ENCODE data around the gene RAC3.
A peak's percentile ranks its signal among the peaks of the same experiment; 100 is the strongest.

The RAC3 gene

GRCh38 chr17:81999587-81999975, 31.9 kb upstream of the RAC3 start:
- no peak for DNase-seq

DNA sequence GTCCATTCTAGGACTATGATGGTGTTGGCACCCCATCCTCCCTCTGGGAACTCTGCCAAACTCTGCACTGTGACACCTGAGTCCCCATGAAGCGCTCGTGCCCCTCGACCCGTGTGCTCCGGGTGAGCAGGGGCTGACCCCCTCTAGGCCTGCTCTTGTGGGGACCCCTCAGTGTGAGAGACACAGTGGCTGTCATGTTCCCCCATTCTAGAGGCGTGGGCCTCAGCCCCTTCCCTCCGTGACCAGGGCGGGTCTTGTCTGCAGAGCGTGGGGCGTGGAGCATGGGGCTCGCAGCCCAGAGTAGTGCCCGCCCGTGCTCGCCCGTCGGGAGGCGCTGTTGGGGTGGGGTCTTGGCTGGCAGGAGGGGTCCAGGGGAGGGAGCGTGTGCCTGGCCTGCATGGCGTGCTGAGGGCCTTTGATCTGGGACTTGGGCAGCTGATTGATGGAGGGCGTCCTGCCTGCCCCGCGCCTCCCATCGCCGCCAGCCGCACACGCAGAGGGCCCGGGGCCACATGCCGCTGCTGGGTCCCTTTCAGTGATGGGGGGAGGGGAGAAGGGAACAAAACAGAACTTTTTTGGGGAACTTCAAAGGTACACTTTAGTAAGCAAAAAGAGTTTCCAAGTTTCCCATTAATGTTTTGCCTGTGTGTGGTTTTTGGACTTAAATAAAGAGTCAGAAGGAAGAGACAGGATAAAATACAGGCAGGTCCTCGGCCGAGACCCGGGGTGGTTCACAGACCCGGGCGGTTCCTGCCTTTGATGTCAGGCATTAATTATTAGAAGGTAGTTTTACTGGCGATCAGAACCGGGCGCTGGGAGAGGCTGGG, 31.3 kb upstream of the RAC3 start:
- DNase-seq: no peak

DNA sequence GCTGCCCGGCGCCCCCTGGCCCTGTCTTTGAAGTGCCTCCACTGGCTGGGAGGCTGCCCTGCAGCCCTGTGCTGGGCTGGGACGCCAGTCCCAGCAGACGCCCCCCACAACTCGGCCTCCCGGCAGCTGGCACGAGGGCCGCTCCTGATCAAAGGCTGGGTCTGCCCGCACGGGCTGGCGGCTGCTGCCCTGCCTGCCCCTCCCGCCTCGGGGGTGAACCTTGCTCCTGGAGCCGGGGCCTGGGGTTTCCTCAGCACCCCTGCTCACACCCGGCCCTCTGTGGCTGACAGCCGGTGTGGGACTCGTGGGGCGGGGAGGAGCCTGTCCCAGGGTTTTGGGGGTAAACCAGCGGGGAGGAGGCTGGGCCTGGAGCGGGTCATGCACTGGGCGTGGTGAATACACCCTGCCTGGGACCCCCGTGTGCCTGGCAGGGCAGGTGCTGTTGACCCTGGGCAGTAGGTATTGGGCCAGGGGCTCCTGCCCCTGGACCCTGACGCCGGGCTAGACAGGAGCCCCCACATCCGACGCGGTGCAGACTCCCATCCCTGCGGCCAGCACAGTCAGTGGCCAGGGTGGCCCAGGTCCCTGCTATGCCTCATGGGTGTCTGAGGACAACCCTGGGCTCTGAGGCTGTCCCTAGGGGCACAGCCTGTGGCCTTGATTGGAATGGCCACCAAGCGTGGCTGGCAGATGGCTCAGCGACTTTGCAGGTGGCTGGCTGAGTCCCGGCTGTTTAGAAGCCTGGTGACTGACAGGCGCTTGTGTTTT, 30.5 kb upstream of the RAC3 start:
- no peak for DNase-seq

- DNase-seq: no peak
Measured at GRCh38 chr17:82001571-82002056, 29.9 kb upstream of the RAC3 start.

GRCh38 chr17:82003411-82004381, 27.8 kb upstream of the RAC3 start:
- DNase-seq: peak in 1 of 5 experiments; percentile 28

DNA sequence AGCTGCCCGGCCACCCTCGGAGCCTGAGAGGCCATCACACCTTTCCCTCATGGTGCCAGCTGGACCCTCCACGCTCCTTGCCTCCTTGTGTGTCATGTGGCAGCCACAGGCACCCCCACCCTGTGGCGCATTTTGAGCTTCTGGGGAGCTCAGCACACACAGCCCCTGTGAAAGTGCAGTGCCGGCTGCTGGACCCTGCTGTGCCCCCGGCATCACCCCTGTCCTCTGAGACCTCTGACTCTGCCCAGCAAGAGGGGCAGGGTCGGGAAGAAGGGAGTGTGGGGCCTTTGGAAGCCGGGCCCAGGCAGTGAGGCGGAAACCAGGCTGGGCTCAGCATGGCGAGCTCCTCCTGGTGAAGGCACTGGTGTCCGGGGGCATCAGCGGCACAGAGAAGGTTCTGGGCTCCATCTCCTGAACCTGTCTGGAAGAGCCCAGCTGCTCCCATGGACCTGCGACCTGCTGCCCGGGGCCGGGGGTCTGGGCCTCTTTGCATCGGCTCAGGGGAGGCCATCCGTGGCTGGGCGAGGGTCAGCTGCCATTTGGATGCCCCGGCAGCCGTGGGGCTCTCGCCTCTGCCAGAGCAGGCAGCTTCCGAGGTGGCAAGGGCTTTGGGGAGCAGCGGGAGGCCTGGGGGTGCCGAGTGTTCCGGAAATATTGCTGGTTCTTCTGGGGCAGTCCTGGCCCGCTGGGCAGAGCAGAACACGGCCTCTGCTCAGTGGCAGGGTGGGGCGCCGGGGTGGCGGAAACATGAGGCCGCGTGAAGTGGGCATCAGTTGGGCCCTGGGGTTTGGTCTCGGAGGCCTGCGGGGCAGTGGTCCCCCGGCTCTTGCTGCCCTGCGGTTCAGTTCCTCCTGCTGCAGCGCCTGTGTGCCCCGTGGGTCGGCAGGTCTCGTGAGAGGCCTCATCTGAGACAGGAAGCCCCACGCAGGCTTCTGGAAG, 26.7 kb upstream of the RAC3 start:
- no peak for DNase-seq

DNA sequence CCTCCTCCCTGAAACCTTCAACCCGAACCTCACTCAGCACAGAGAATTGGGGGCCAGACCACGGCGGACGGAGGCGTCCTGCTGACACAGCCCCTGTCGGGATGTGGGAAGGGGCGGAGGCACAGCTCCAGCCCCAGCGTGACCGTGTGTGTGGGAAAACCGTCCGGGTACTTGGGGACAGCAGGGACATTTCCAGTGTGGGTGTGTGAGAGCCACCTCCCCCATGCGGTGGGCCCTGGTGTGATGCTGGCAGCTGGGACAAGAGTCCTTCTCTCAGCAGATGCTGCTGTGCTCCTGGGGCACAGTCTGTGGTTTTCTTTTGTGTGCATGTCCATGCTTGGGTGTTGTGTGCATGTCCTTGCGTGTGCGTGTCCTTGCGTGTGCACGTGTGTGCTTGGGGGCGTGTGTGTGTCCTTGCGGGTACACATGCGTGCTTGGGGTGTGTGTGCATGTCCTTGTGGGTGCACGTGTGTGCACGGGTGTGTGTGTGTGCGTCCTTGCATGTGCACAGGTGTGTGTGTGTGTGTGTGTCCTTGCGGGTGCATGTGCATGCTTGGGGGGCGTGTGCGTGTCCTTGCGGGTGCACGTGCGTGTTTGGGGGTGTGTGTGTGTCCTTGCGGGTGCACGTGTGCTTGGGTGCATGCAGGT, 25.7 kb upstream of the RAC3 start:
- no peak for DNase-seq

DNA sequence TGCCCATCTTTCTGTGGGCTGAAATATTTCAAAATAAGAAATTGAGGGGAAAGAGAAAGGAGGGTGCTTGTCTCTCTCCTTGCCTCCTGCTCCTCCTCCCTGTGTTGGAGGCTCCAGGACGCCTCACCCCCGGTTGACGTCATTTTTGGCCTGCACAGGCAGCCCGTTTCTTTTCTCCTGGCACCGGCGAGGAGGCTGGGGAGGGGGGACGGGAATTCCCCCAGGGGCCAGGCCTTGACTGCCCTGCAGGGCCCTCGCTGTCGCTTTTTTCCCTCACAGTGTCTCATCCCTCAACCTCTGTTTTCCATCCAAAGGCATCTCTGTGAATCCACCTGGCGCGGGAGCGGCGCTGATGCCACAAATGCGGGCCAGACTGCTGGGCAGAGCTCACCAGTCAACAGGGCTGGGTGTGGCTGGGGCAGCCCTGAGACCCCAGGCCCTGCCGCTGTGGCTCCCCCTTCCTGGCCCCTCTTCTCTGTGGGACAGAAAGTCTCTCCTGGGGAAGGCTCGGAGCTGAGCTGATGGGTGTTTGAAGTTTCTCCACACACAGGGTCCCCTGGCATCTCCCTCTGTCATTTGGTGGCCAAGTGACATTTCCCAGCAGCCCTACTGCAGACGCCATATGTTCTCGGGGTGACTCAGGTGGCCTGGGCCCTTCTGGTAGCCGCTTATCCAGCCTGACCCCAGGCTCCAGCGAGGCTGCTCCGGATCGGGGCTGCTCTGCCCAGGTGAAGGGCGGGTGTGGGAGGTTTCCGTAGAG, 24.8 kb upstream of the RAC3 start:
- no peak for DNase-seq

GRCh38 chr17:82007228-82007494, 24.3 kb upstream of the RAC3 start:
- no peak for DNase-seq

GRCh38 chr17:82007495-82008257, 23.8 kb upstream of the RAC3 start:
- DNase-seq: no peak

- no peak for DNase-seq
Measured at GRCh38 chr17:82008258-82008940, 23.1 kb upstream of the RAC3 start.

GRCh38 chr17:82008941-82009405, 22.5 kb upstream of the RAC3 start:
- no peak for DNase-seq

DNA sequence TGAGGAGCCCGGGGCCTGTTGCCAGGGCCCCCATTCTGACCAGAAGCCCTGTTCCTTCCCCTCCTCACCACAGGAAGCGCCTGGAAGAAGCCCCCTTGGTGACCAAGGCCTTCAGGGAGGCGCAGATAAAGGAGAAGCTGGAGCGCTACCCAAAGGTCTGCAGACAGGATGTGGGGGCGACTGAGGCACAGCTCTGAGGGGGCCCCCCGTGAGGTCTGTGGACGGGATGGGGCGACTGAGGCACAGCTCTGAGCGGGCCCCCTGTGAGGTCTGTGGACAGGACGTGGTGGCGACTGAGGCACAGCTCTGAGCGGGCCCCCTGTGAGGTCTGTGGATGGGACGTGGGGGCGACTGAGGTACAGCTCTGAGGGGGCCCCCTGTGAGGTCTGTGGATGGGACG, 22.1 kb upstream of the RAC3 start:
- DNase-seq: no peak

DNA sequence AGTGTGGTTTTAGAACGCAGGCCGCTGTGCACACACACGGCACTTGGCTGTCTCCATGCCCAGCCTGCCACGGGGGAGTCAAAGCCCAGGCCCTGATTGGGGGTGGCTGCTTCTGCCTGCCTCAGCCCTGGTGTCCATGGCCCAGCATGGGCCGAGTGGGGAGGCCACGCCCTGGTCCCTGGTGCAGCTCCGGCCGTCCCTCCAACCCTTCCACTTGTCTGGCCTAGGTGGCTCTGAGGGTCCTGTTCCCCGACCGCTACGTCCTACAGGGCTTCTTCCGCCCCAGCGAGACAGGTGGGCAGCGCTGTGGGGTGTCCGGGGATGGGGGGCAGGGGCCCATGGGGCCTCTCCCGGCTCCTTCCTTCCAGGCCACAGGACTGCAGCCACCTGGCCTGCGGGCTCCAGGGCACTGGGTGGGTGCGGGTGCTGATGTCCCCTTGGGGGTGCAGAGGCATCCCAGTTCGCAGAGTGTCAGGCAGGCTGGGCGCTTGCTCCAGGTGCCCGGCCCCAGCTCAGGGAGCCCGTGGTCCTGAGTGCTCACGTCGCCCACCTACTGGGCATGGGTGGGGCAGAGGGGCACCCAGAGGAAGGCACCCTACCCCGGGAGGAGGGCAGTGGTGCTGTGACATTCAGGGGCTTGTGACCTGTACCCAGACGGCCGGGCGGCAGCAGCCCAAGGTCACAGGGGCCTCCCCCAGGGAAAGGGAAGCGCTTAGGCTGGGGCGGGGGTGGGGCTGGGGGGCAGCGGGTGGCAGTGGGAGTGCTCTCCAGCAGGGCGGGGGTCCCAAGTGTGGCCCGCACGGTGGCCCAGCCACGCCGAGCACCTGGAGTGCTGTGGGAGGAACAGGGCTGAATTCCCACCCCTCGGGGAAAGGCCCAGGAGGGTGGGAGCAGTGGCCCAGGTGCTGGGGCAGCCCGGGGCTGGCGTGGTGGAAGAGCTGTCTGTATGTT, 20.6 kb upstream of the RAC3 start:
- no peak for DNase-seq

DNA sequence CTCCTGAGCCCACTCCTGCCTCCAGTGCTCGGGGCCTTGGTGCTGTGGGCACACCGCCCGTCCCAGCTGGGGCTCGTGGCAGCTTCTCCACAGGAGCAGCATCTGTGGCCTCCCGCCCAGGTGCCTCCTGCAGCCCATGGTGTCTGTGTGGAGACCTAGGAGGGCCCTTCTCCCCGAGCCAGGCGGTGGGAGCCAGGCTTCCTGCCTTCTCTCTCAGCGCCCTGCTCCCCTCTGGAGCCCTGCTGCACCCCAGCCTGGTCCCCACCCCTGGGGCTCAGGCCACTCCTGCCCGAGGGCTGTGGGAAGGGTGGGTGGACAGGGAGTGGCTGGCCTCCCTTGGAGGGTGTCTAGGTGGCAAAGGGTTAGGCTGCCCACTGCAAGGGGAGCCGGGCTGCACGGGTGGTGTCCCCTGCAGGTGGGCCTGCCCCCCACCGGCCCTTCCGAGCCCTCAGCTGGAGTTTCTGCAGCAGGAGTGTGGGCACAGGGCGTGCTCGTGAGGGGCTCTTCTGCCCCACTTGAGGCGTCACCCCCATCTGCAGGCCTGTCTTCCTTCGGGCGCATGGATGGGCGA, 19.8 kb upstream of the RAC3 start:
- DNase-seq: no peak

- no peak for DNase-seq
Measured at GRCh38 chr17:82012261-82012639, 19.2 kb upstream of the RAC3 start.

GRCh38 chr17:82012640-82013295, 18.7 kb upstream of the RAC3 start:
- no peak for DNase-seq
